Measurements from ENCODE around the gene U2SURP.
"Not testable (repeated sequence)": the region's sequence is repeated elsewhere in the genome, so short reads cannot be mapped to it uniquely, and the experiment has no call there.

U2SURP gene

DNA sequence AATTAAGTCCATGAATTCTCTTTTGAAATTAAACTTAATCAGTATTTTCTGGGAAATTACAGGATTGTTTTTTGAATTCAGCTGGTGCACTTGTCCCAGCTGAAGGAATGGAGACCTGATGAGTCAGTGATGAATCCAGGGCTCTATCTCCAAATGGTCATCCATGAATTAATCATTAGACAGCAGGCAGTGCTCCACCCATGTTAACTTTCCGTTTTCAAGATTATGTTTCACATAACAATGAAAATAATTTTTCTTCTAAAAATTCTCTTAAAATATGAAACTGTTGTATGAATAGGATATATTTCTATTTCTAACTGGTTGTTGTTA lies 24.0 kb upstream of the U2SURP start:
- no peak for DNase-seq

DNA sequence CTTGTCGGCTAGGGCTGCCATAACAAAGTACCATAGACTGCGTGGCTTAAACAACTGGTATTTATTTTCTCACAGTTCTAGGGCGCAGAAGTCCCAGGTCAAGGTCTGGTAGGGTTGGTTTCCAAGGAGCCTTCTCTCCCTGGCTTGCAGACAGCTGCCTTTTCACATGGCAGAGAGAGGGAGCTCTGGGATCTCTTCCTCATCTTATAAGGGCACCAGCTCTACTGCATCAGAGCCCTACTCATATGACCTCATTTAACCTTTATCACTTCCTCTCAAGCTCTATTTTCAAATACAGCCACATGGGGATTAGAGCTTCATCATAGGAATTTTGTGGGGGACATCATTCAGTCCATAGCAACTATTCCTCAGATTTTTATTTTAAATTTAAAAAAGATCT lies 20.3 kb upstream of the U2SURP start:
- no peak for DNase-seq

DNA sequence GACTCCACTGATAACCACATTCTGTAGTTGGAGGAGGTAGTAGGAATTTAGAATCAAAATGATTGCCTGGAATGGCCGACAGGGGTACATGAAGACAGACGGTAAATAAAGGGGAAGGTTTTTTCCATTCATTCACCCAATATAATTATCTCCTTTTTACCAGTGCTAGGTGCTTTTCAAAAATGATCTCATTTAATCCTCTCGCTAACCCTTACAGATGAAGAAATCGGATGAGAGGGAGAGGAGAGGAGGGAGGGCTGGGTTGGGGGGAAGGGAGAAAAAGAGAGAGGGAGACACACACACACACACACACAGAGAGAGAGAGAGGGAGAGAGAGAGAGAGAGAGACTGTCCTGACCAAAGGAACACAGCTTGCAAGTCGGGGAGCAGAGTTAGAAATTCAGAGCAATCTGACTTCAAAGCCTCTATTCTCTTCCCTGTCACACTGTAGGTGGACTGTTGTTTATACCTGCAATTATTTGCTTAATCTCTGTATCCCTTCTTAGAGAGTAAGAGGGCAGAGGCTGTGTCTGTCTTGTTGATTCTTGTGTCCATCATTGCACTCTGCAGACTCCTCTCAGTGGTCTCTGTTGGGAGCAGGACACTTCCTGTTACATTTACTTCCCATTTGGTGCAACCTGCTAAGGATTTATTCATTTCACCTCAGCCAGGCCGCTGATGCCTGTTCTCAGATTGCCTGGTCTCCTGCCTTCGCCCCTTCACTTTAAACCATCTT lies 19.2 kb upstream of the U2SURP start:
- no peak for DNase-seq

DNA sequence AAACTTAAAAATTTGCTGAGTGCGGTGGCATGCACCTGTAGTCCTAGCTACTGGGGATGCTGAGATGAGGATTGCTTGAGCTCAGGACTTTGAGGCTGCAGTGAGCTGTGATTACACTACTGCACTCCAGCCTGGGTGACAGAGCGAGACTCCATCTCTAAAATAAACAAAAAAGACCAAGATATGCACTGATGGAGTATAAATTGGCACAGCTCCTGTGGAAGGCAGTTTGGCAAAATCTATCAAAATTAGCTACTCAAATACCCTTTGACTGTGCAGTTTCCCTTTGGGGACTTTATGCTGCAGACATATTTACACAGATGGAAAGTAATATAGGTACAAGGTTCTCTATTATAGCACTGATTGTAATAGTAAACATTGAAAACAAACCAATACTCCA lies 18.1 kb upstream of the U2SURP start:
- no peak for DNase-seq

DNA sequence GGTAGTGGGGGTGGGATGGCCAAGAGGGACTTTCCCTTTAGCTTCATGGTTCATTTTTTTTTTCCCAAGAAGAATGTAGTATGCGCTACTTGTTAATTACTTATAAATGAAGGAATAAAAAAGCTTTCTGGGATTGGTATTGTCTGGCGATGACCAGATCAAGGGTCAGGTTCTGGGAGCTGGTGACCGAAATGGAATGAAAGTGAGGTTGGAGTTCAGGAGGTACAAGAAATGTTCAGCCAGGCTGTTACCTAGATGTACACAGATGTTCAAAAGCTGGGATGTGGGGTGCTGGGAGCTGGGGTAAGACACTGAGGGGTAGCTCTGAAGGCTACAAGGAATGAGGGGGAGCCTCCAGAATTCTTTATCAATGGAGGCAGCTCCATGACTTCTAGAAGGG lies 17.1 kb upstream of the U2SURP start:
- no peak for DNase-seq

DNA sequence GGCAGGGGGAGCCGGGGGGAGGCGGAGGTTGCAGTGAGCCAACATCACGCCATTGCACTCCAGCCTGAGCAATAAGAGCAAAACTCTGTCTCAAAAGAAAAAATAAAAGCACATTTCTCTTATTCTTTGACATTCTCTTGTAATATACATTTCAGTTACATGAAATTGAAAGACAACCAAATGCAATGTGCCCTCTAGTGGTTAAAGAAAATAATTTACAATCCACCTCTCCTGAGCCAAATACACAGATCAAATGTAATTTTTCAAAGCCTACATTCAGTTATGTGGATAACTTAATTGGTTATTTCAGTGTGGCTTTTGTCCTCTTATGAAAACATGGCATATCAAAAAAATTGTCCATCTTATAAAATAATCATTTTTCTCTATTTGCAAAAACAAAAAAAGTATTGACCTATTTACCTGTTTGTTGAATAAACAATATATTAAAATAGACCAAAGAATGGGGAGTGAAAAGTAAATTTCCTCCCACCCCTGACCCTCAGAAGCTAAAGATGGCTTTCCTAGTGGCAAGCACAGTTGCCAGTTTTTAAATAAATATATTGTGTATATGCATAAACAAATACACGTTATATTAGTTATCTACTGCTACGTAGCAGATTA lies 14.2 kb upstream of the U2SURP start:
- peak in 1 of 2 experiments; percentile 12 for DNase-seq

DNA sequence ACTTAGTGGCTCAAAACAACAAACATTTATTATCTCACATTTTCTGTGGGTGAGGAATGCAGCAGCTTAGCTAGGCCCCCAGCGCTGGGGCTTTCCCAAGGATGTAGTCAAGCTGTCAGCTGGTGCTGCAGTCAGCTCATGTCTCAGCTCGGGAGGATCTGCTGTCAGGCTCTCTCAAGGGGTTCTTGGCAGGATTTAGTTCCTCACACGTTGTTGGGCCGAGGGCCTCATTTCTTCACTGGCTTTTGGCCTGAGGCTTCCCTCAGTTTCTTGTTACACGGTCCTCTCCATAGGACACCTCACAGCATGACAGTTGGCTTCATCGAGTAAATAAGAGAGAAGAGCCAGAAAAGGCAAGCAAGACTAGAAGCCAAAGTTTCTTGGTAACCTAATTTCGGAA lies 13.7 kb upstream of the U2SURP start:
- no peak for DNase-seq

DNA sequence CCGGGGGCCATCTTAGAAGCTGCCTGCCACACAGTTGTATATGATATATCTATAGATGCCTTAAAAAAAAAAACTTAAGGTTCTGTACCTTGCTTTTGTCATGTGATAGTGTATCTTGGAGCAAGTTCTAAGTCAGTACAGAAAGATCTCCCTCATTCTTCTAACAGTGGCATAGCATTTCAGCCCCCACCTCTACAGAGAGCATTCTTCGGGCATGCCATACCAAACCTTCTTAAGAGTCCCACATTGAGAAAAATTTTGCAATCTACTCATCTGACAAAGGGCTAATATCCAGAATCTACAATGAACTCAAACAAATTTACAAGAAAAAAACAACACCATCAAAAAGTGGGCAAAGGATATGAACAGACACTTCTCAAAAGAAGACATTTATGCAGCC lies 13.1 kb upstream of the U2SURP start:
- not testable (repeated sequence) for DNase-seq

DNA sequence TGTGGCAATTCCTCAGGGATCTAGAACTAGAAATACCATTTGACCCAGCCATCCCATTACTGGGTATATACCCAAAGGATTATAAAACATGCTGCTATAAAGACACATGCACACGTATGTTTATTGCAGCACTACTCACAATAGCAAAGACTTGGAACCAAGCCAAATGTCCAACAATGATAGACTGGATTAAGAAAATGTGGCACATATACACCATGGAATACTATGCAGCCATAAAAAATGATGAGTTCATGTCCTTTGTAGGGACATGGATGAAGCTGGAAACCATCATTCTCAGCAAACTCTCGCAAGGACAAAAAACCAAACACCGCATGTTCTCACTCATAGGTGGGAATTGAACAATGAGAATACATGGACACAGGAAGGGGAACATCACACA lies 12.5 kb upstream of the U2SURP start:
- not testable (repeated sequence) for DNase-seq

DNA sequence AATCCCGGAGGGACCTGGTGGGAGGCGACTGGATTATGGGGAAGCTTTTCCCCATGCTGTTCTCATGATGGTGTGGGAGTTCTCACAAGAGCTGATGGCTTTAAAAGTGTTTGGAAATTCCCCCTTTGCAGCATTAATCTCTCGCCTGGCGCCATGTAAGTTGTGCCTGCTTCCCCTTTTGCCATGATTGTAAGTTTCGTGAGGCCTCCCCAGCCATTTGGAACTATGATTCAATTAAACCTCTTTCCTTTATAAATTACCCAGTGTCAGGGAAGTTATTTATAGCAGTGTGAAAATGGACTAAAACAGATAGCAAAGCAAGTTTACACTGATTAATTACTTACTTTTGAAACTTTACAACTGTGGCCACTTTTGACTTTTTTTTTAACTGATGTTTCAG lies 10.6 kb upstream of the U2SURP start:
- no peak for DNase-seq

DNA sequence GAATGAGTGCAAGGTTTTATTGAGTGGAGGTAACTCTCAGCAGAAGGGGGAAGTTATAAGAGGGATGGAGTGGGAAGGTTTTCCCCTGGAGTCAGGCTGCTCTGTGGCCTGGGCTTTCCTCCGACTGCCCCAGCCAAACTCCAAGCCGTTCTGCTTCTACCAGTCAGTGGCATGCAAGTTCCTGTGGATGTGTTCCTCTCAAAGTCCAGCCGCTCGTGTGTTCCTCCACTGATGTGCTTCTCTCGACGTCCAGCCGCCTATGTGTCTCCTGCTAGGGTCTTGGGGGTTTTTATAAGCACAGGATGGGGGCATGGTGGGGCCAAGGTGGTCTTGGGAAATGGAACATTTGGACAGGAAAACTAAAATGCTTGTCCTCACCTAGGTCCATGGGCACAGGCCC lies 9.0 kb upstream of the U2SURP start:
- DNase-seq = no peak

DNA sequence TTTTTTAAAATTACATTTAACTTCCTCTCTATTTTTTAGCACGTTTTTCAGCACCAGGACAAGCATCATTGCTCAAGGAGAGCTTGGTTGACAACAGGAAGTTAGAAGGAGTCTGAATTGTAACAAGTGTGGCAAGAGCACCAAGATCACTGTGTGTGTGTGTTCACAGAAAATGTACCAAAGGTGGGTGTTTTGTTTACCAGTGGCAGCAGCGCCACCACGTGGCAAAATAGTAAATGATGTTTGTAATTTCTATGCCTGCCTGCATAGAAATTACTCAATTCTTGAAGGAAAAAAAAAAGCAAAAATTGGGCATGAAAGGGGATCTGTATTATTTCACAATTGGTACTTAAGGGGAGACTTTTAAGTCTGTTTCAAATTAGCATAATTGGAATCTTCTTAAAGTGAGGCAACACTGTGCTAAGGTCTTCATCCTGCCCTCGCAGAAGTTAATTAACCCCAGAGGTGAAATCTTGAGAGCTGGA lies 7.4 kb upstream of the U2SURP start:
- peak in 1 of 2 experiments; percentile 48 for DNase-seq

DNA sequence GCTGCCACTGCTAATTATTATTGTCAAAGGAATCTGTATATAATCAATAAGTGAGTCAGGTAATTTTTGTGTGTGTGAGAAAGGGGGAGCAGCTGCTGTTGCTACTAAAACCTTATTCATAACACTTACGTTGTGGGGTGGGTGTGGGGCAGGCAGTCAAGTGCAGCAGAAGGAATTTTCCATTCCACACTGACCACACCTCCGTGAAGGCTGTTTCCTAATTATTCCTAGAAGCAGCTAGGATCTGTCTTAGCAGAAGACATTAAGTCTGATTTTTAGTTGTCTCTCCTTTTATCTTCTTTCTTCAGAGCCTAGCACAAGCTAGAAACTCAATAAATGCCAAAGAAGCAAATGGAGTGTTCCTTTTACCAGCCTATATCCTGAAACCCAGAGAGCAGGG lies 4.0 kb upstream of the U2SURP start:
- DNase-seq = no peak

DNA sequence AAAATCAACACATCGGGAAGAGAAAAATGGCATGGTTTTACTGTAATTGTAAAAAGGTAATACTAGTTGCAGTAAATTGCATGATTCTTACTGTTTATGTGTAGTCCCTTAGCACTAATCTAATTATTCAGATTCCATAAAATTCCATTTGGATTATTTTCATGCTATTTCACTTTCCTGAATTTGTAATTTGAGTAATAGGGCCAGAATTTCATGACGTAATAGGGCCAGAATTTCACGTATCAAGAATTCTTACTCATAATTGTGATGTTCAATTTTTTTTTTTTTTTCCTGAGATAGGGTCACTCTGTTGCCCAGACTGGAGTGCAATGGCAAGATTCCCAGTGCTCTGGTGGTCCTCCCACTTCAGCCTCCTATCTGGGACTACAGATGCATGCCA lies 2.9 kb upstream of the U2SURP start:
- DNase-seq = no peak

DNA sequence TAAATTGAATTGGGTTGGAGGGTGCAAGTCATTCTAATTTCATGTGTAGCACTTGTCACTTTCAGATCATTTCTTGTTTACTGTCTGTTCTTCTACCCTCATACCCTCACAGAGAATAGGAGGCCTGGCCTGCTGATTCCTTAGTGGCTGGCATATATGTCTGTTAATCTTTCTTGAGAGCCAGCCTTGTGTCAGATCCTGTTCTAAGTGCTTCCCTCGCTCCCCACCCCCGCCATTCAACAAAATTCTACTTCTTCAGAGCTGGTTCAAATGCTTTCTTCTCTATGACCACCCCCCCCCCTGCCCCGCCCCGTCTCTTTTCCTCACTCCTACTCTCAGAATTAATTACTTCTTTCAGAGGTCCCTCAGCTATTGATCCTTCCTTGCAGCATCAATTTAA lies 1.5 kb upstream of the U2SURP start:
- no peak for DNase-seq

DNA sequence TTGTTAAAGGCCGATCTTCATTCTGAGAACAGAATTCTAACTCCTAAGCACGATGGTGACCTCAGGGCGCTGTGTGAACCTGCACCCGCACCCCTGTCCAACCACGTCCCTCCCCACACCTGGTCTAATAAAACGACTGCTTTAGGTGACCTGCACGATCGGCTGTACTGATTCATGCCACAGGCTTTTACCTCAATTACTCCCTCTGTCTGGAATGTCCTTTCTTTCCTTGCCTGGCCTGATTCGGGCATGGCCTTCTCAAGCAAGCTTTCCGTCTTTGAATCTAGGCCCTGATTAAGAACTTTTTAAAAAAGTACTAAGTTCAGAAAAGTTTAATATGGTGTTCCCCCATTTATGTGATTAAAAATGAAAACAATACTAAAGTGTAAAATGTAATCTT lies 842 bp upstream of the U2SURP start:
- DNase-seq = no peak

DNA sequence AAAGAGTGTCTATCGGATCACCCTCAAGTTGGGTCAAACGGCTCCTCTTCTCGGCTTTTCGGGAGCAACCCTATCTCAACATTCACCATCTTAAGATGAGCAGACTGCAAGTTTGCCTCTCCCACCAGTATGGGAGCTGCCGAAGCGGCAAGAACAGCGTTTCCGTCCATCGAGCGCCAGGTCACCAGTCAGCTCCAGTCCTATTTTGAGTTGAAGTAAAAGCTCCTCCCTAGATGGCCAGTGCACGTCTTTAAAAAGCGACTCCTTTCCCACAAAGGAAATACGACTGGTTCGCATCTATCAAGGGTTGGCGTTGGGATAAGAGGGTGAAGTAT lies 369 bp upstream of the U2SURP start:
- DNase-seq = no peak

DNA sequence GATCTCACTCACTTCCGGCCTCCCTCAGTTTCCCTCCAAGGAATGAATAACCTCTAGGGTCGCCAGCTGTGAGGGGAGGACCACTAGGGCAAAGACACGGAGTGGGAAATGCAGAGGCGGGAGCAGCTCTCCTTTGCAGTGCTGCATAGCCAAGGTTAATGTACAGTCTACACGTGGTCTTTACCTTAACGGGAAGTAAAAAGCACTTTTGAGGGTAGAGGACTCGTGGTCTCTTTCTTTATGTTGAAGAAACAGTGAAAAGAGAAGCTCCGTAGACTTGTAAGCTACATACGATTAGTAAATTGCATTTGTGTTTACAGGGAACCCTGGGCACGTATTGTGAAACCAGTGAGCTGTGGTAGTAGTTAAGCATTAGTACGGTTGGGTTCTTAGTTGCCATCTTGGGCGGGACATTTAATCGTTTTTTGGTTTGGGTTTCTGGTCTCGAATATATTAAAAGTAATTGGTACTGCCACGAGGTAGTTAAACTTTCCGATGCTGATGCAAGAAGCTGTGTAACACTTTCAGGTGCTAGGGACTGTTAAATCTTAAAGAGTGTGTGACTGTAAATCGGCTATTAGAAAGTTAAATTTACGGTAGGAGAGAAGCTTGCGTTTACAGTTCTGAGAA lies 828 bp downstream of the U2SURP start:
- no peak for DNase-seq

DNA sequence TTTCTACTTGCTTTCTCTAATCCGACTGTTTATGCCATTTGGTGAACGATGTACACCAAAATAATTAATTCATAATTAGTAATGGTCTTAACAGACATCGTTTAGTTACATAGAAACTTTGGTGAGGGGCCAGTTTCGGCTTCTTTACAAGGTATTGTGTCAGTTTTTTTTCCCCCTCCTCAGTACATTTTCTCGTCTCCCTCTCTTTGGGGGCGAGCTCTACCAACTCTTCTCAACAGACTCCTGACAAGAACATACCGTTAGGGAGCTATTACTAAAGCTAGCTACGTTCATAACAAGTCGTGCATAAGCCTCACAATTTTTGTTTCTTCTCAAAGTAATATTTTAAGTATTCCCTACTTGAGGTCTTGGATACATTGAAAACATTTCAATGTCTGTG lies 1.4 kb downstream of the U2SURP start:
- DNase-seq = no peak

DNA sequence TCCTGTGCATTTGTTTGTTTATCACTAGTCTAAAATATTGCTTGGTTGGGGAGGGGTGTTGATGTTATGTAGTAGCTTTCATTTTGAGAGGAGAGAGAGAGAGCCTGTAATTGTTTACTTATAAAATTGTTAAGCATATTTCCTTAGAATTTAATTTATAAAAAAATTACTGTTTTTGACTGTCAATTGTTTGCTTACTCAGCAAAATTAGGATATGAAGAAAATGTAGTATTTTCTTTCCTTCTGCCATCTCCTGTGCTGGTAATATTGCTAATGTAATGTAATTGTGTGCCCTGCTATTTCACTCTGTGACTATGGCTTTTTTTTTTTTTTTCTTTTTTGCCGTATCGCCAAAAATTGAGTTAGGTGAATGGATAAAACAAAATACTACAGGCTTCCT lies 3.5 kb downstream of the U2SURP start:
- no peak for DNase-seq

DNA sequence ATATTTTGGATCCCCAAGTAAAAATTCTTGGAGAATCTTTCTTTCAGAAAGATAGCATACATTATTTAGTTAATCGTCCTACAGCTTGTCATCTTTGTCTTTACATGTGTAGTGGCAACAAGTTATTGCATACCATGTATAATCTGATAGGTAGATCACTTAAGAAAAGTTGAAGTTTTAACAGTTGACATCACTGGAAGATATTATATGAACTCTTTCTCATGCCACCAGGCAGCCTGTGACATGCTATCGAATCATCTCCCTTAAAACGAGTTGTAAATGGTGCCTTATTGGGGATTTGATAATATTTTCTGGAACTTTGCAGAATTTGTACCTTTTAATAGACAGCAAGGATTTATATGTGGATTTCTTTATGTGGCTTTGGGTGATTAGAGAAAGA lies 8.7 kb downstream of the U2SURP start:
- DNase-seq = no peak

DNA sequence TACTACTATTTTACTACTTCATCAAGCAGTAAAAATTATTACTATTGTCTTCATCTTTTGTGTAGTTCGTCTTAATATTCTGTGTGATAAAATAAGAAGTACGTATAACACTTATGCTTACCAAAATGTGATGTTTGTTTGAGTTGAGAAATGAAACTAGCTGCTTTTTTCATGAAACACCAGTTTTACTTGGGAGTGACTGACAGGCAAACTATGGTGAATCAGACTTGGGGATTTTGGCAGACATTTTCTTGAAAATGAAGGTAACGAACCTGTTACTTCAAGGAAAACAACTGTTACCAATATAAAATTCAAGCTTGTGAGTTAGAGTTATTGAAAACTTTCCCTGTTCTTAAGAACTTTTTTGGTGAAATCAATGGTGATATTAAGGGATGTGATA lies 10.3 kb downstream of the U2SURP start:
- no peak for DNase-seq

DNA sequence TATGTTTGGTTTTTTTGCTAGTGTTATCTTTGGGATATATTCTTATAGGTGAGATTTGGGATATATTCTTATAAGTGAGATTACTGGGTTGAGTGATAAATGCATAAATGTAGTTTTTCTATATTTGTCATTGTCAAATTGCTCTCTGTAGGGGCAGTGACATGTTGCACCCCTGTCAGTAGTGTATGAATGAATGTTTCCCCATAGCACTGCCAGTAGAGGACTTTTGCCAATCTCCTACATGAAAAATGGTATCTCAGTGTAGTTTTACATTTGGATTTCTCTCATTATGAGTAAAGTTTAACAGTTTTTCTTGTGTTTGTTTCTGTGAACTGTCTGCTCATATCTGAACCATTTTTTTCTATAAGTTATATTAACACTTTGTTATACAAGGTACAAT lies 13.6 kb downstream of the U2SURP start:
- no peak for DNase-seq

DNA sequence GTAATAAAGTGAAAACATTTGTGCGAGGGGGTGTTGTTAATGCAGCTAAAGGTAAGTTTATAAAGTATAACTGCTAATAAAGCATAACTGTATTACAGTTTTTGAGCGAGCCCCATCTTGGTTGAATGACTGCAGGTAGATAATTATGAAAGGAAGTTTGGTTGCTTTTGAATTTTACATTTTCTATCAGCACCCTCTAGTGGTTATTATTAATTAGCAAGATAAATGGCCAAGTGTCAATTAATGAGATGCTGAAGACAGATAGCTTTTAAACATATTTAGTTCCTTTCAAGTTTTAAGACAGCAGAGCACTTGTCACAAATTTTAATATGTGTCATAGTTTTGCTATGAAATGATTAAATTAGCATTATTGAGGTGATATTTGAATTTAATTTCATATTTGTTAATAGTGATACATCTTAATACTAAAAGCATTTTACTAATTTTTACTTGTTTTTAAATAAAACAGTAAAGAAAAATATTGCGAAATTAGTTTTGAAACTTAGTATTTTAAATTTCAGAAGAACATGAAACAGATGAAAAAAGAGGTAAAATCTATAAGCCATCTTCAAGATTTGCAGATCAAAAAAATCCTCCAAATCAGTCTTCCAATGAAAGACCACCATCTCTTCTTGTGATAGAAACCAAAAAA lies 15.1 kb downstream of the U2SURP start:
- no peak for DNase-seq
